ENCODE results near the gene NT5C3B. TPM values are rescaled to one million over a fixed set of nuclear protein-coding genes. Genes with fewer than 3 reads are reported as not detected.
"Not testable (repeated sequence)": the region's sequence is repeated elsewhere in the genome, so short reads cannot be mapped to it uniquely, and the experiment has no call there.

The NT5C3B gene
- 10 to 100 TPM; 52.8 to 56.7 TPM for total RNA-seq

- Mint-ChIP-seq H3K27ac (peak within 1 kb of the TSS; percentile 60), H3K4me1 (peaks cover 14% of the 10 kb centered on the region), H3K4me3 (peak within 1 kb of the TSS; percentile 87), H3K27me3 (no peaks in the 10 kb centered on the region), H3K9me3 (no peaks in the 10 kb centered on the region), H3K36me3 (peaks cover 7% of the 10 kb centered on the region)
- DNase-seq = peak; percentile 70
Observed at GRCh38 chr17:41835800-41836549, at the start of gene NT5C3B. Gene NT5C3B, minus strand, starts transcription at chr17:41836232. Its CDS starts 39 bp downstream, at chr17:41836193.

DNA sequence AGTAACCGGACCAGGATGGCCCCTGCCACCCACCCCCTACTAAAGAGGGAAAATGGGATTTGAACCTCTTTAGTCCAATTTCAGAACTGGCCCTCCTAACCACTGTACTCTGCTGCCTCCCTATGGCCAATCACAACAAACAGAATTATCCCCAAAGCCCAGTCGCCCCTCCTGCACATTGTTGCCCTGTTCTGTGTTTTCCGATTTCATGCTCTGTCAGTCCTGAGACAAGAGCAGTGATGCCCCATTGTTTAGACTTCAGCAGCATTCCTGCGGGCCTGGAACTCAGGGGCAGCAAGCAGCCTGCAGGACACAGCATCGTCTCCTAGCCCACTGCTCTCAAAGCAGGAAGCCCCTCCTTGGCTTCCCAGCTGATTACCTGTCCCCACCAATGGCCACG lies 49.7 kb upstream of the NT5C3B start:
- Mint-ChIP-seq H3K27ac (no peak overlapping the region), H3K4me1 (no peaks in the 10 kb centered on the region), H3K9me3 (no peaks in the 10 kb centered on the region), H3K4me3 (no peak overlapping the region), H3K27me3 (no peaks in the 10 kb centered on the region), H3K36me3 (peaks cover 36% of the 10 kb centered on the region)
- DNase-seq = no peak

GRCh38 chr17:41882756-41883155 lies 46.7 kb upstream of the NT5C3B start:
- Mint-ChIP-seq H3K36me3 (peaks cover 36% of the 10 kb centered on the region), H3K9me3 (no peaks in the 10 kb centered on the region), H3K27ac (no peak overlapping the region), H3K27me3 (no peaks in the 10 kb centered on the region), H3K4me3 (no peak overlapping the region), H3K4me1 (no peaks in the 10 kb centered on the region)
- DNase-seq = no peak

DNA sequence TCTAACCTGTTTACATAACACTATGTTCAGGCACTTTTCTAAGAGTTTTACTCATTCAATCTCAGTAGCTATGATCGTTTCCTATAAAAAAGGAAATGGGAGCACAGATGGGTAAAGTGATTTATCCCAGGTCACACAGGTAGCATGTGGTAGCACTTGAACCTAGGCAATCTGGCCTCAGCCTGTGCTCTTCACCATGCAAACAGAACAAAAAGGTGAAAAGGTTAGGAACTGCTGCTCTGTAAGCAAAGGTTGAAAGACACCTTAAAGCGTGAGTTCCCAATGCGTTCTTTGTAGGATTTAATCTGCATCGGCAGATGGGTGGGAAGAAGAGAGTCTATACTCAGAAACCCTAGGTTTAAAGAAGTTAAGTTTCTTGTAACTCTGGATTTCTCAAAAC lies 44.1 kb upstream of the NT5C3B start:
- H3K9me3 Mint-ChIP-seq = no peaks in the 10 kb centered on the region
- peaks cover 35% of the 10 kb centered on the region for H3K36me3 Mint-ChIP-seq
- H3K27me3 Mint-ChIP-seq = no peaks in the 10 kb centered on the region
- no peak overlapping the region for H3K4me3 Mint-ChIP-seq
- no peak for DNase-seq
- H3K27ac Mint-ChIP-seq = no peak overlapping the region
- no peaks in the 10 kb centered on the region for H3K4me1 Mint-ChIP-seq

DNA sequence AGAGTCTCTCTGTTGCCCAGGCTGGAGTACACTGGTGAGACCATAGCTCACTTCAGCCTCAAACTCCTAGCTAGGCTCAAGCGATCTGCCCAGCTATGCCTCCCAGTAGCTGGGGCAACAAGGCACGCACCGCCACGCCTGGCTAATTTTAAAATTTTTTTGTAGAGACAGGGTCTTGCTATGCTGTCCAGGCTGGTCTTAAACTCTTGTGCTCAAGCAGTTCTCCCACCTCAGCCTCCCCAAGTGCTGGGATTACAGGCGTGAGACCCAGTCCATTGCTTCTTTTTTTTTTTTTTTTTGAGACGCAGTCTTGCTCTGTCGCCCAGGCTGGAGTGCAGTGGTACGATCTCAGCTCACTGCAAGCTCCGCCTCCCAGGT lies 38.2 kb upstream of the NT5C3B start:
- H3K27ac Mint-ChIP-seq, H3K9me3 Mint-ChIP-seq, H3K4me1 Mint-ChIP-seq, DNase-seq, H3K4me3 Mint-ChIP-seq, H3K27me3 Mint-ChIP-seq: not testable (repeated sequence)
- H3K36me3 Mint-ChIP-seq = peaks cover 36% of the 10 kb centered on the region

DNA sequence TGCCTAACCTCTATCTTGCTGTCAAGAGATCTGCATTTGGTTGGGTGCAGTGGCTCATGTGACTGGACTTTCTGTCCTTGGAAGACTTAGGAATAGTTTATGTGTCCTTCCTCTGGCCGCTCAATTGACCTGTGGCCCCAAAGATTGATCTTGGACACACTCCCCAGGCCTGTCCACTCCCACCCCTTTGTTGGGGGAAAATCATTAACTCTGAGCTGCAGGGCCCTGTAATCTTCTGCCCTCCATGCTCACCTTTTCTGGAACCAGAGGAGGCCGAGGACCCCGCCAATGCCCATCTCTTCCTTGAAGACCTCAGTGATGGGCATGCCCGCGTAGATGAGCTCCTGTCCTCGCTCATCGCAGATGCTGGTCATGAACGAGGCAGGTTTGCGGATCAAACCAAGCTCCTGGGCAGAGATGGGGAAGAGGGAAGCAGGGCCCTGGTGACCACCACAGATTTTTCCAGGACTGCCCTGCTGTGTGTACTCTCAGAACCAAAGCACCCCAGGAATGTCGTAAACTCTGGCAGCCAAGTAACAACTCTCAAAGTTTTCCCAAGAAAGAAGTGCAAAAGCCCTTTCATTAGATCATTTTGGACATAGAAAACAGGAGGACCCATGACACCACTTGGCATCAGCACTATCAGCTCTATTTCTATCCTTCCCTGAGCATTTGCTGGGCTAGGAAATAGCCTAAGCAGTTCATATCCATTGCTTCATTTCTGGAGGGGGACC lies 37.7 kb upstream of the NT5C3B start:
- Mint-ChIP-seq H3K27me3 (no peaks in the 10 kb centered on the region), H3K9me3 (no peaks in the 10 kb centered on the region), H3K36me3 (peaks cover 35% of the 10 kb centered on the region), H3K4me1 (peaks cover 10% of the 10 kb centered on the region), H3K27ac (no peak overlapping the region), H3K4me3 (no peak overlapping the region)
- no peak for DNase-seq

DNA sequence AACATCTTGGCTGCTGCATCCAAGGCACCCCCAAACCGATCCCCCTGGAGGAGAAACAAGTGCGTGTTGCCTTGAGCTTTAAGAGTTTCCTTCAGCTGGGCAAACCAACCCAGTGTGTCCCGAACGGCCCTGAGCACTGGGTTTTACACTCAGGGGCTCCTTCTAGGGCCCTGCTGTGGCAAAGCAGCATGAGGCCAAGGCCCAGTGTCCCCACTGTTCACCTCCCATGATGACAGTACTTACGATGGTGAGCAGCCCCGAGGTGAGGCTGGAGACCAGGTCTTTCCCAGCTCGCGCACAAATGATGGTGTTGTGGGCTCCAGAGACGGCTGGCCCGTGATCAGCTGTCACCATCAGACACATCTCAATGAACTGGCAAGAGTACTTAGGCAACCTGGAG lies 35.8 kb upstream of the NT5C3B start:
- DNase-seq = no peak
- peaks cover 23% of the 10 kb centered on the region for H3K4me1 Mint-ChIP-seq
- H3K27ac Mint-ChIP-seq = no peak overlapping the region
- no peaks in the 10 kb centered on the region for H3K27me3 Mint-ChIP-seq
- peaks cover 26% of the 10 kb centered on the region for H3K36me3 Mint-ChIP-seq
- H3K4me3 Mint-ChIP-seq = no peak overlapping the region
- H3K9me3 Mint-ChIP-seq = no peaks in the 10 kb centered on the region

GRCh38 chr17:41870627-41871026 lies 34.6 kb upstream of the NT5C3B start:
- Mint-ChIP-seq H3K36me3 (peaks cover 27% of the 10 kb centered on the region), H3K4me3 (no peak overlapping the region)
- DNase-seq = no peak

GRCh38 chr17:41870097-41870496 lies 34.1 kb upstream of the NT5C3B start:
- Mint-ChIP-seq H3K4me1 (peaks cover 26% of the 10 kb centered on the region), H3K9me3 (no peaks in the 10 kb centered on the region), H3K27ac (peak overlapping the region; percentile 80), H3K4me3 (no peak overlapping the region), H3K36me3 (peaks cover 27% of the 10 kb centered on the region), H3K27me3 (no peaks in the 10 kb centered on the region)
- no peak for DNase-seq

More at GRCh38 chr17:41870627-41871026, 34.6 kb upstream of the NT5C3B start:
- Mint-ChIP-seq H3K27ac (peak overlapping the region; percentile 9), H3K4me1 (peaks cover 24% of the 10 kb centered on the region), H3K9me3 (no peaks in the 10 kb centered on the region), H3K27me3 (no peaks in the 10 kb centered on the region)

GRCh38 chr17:41869426-41869825 lies 33.4 kb upstream of the NT5C3B start:
- Mint-ChIP-seq H3K4me1 (peaks cover 26% of the 10 kb centered on the region), H3K9me3 (no peaks in the 10 kb centered on the region), H3K27ac (peak overlapping the region; percentile 80), H3K4me3 (no peak overlapping the region), H3K36me3 (peaks cover 27% of the 10 kb centered on the region), H3K27me3 (no peaks in the 10 kb centered on the region)
- DNase-seq = no peak

DNA sequence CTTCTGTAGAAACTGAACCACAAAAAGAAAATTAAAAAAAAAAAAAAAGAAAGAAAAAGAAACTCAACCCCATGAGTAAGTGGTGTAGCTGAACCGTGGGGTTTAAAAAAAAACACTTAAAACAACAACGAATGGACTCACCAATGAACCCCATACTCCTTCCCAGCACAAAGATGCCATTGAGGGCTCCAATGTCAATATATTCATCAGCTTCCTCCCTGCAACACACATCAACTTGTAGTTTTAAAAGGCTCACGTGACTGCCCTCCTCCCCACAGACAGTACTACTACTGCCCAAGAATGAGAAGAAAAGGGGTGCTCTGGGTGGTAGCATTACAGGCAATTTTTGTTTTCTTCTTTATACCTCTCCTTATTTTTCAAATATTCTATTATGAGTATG lies 32.5 kb upstream of the NT5C3B start:
- no peaks in the 10 kb centered on the region for H3K9me3 Mint-ChIP-seq
- DNase-seq = no peak
- no peak overlapping the region for H3K4me3 Mint-ChIP-seq
- H3K27ac Mint-ChIP-seq = peak overlapping the region; percentile 80
- no peaks in the 10 kb centered on the region for H3K27me3 Mint-ChIP-seq
- peaks cover 25% of the 10 kb centered on the region for H3K36me3 Mint-ChIP-seq
- peaks cover 26% of the 10 kb centered on the region for H3K4me1 Mint-ChIP-seq

GRCh38 chr17:41865596-41865893 lies 29.5 kb upstream of the NT5C3B start:
- H3K9me3 Mint-ChIP-seq = no peaks in the 10 kb centered on the region
- DNase-seq = no peak
- peaks cover 39% of the 10 kb centered on the region for H3K4me1 Mint-ChIP-seq
- no peaks in the 10 kb centered on the region for H3K27me3 Mint-ChIP-seq
- peak overlapping the region; percentile 79 for H3K27ac Mint-ChIP-seq
- H3K4me3 Mint-ChIP-seq = no peak overlapping the region
- peaks cover 15% of the 10 kb centered on the region for H3K36me3 Mint-ChIP-seq

GRCh38 chr17:41864836-41865595 lies 29.0 kb upstream of the NT5C3B start, which contains the start of gene KLHL11:
Gene KLHL11, minus strand, starts transcription at chr17:41865423. Its CDS starts 53 bp downstream, at chr17:41865370.
- Mint-ChIP-seq H3K4me1 (peaks cover 40% of the 10 kb centered on the region), H3K36me3 (peaks cover 15% of the 10 kb centered on the region), H3K4me3 (no peak within 1 kb of the TSS), H3K27me3 (no peaks in the 10 kb centered on the region), H3K27ac (peak within 1 kb of the TSS; percentile 79), H3K9me3 (no peaks in the 10 kb centered on the region)
- DNase-seq = peak; percentile 91

DNA sequence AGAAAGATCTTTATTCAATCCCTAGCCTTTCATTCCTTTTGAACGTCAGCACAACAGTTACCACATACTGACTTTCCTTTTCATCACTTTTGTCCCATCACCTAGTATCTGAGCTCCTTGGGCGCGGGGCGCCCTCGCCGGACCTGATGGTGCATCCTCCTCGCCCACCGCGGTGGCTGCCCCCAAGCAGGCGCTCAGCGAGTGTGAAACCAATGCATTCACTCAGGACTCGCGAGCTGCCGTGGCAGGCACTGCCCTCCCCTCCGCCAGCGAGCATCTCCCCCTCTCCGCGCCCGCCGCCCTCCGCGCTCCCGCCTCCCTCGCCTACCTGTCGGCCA lies 28.4 kb upstream of the NT5C3B start:
- no peak overlapping the region for H3K27ac Mint-ChIP-seq
- H3K4me3 Mint-ChIP-seq = no peak overlapping the region

GRCh38 chr17:41863074-41863848 lies 27.2 kb upstream of the NT5C3B start:
- H3K9me3 Mint-ChIP-seq = no peaks in the 10 kb centered on the region
- no peaks in the 10 kb centered on the region for H3K27me3 Mint-ChIP-seq
- peaks cover 9% of the 10 kb centered on the region for H3K36me3 Mint-ChIP-seq

More for the DNA sequence above, 28.4 kb upstream of the NT5C3B start:
- Mint-ChIP-seq H3K27me3 (no peaks in the 10 kb centered on the region), H3K4me1 (peaks cover 43% of the 10 kb centered on the region), H3K9me3 (no peaks in the 10 kb centered on the region), H3K36me3 (peaks cover 14% of the 10 kb centered on the region)
- no peak for DNase-seq

More at GRCh38 chr17:41863074-41863848, 27.2 kb upstream of the NT5C3B start:
- DNase-seq = peak; percentile 26
- H3K27ac Mint-ChIP-seq = no peak overlapping the region
- peaks cover 37% of the 10 kb centered on the region for H3K4me1 Mint-ChIP-seq
- H3K4me3 Mint-ChIP-seq = no peak overlapping the region
